CD8-positive, alpha-beta memory T cell (primary cell): ENCODE data around the gene SCPEP1. TPM values are rescaled to one million over a fixed set of nuclear protein-coding genes. Genes with fewer than 3 reads are reported as not detected.

Experiments used
- CTCF ChIA-PET: fragments of 350-600 bp; sonication (Branson Sonifier 250); formaldehyde crosslinking; loops from one replicate; lab custom pipeline; 2021; ENCODE audit warnings: antibody characterized with exemption; lab: Charles Lee
- POLR2A ChIA-PET: fragments of 350-600 bp; sonication (Branson Sonifier 250); formaldehyde crosslinking; loops from one replicate; lab custom pipeline; 2021; ENCODE audit warnings: antibody characterized with exemption; lab: Charles Lee
- DNase-seq, 5 donors: peaks; one replicate each; pipeline versions ENCODE4 v3.0.0 to v3.0.0-alpha.2; 2020 to 2022; ENCODE audit warnings: mixed read lengths in 1 of 5
- H3K27ac ChIP-seq: one replicate; pipeline ENCODE4 v1.7.0; 2013; ENCODE audit warnings: low read depth, mild to moderate bottlenecking, low read length, moderate library complexity
- H3K27me3 ChIP-seq: 2 replicates; pipeline ENCODE4 v1.7.0; 2013; ENCODE audit warnings: low read length, mild to moderate bottlenecking; ENCODE audit not compliant: insufficient read depth, poor library complexity, severe bottlenecking
- H3K36me3 ChIP-seq: 2 replicates; pipeline ENCODE4 v1.7.0; 2013; ENCODE audit warnings: mild to moderate bottlenecking, low read length, moderate library complexity; ENCODE audit not compliant: insufficient read depth
- H3K4me1 ChIP-seq: 2 replicates; pipeline ENCODE4 v1.7.0; 2013; ENCODE audit warnings: mild to moderate bottlenecking, low read length, moderate library complexity; ENCODE audit not compliant: insufficient read depth
- H3K4me3 ChIP-seq: 2 replicates; pipeline ENCODE4 v1.7.0; 2013; ENCODE audit warnings: mild to moderate bottlenecking, low read length
- H3K9me3 ChIP-seq: 2 replicates; pipeline ENCODE4 v1.7.0; 2013; ENCODE audit warnings: mild to moderate bottlenecking, low read length
- H3K27ac Mint-ChIP-seq, 8 donors: one replicate each; pipeline ENCODE4 v1.8.0; 2020 to 2021; ENCODE audit warnings: mixed read lengths in 8 of 8, mild to moderate bottlenecking in 6 of 8, inconsistent platforms in 3 of 8, moderate library complexity in 3 of 8
- H3K27me3 Mint-ChIP-seq, 2 donors: one replicate each; pipeline ENCODE4 v1.8.0; 2020 to 2021; ENCODE audit warnings: mixed read lengths in 2 of 2, mild to moderate bottlenecking in 1 of 2, moderate library complexity in 1 of 2
- H3K36me3 Mint-ChIP-seq, 3 donors: one replicate each; pipeline ENCODE4 v1.8.0; 2020 to 2021; ENCODE audit warnings: mixed read lengths in 3 of 3, inconsistent platforms in 1 of 3, mild to moderate bottlenecking in 1 of 3
- H3K4me1 Mint-ChIP-seq, 3 donors: one replicate each; pipeline ENCODE4 v1.8.0; 2020 to 2021; ENCODE audit warnings: mixed read lengths in 3 of 3, inconsistent platforms in 1 of 3, mild to moderate bottlenecking in 1 of 3
- H3K4me3 Mint-ChIP-seq, 7 donors: one replicate each; pipeline ENCODE4 v1.8.0; 2020 to 2021; ENCODE audit warnings: mixed read lengths in 7 of 7, mild to moderate bottlenecking in 6 of 7, moderate library complexity in 4 of 7, inconsistent platforms in 2 of 7
- H3K9me3 Mint-ChIP-seq, 5 donors: one replicate each; pipeline ENCODE4 v1.8.0; 2020 to 2022; ENCODE audit warnings: mixed read lengths in 5 of 5, mild to moderate bottlenecking in 3 of 5, moderate library complexity in 2 of 5, inconsistent platforms in 1 of 5
- polyA plus RNA-seq: library from polyadenylated mRNA; unstranded; fragments of 300-500 nt; fragmentation: Illumina TruSeq; gene quantifications from one replicate; pipeline ENCODE4 v1.2.3, GENCODE V29; 2021
- total RNA-seq, 2 experiments: library from RNA; stranded (reverse); gene quantifications; one replicate each; pipeline ENCODE4 v1.2.3, GENCODE V29; 2021

SCPEP1 gene
- total and polyA plus RNA-seq, 3 experiments from 2014 or later = 23.4 to 27.4 (median 26.6) TPM

GRCh38 chr17:57020208-57020607 lies 42.3 kb downstream of the SCPEP1 start:
- no peak for DNase-seq
- H3K36me3 Mint-ChIP-seq = no peaks in the 10 kb centered on the region
- Histone ChIP-seq H3K36me3 (no peaks in the 10 kb centered on the region), H3K9me3 (no peaks in the 10 kb centered on the region), H3K27ac (no peak overlapping the region), H3K4me3 (no peak overlapping the region), H3K27me3 (no peaks in the 10 kb centered on the region), H3K4me1 (no peaks in the 10 kb centered on the region)
- H3K4me3 Mint-ChIP-seq = no peak overlapping the region
- H3K9me3 Mint-ChIP-seq = peaks cover 0 to 7% (median 3%) of the 10 kb centered on the region in 5 donors
- ChIA-PET POLR2A (no interaction called here), CTCF (interaction anchor here (1.1 kb wide), 1 partner anchor 10 kb away, joined by 3 read pairs; no protein-coding TSS in a partner anchor)
- no peaks in the 10 kb centered on the region for H3K4me1 Mint-ChIP-seq
- peak overlapping the region in 1 of 8 donors; percentile 3 for H3K27ac Mint-ChIP-seq
- H3K27me3 Mint-ChIP-seq = peaks cover 10 to 61% of the 10 kb centered on the region in 2 donors

- no peak overlapping the region for H3K4me3 Mint-ChIP-seq
- H3K4me1 Mint-ChIP-seq = no peaks in the 10 kb centered on the region
- no peaks in the 10 kb centered on the region for H3K27me3 ChIP-seq
- H3K36me3 Mint-ChIP-seq = no peaks in the 10 kb centered on the region
- H3K9me3 ChIP-seq = no peaks in the 10 kb centered on the region
- peaks cover 8 to 60% of the 10 kb centered on the region in 2 donors for H3K27me3 Mint-ChIP-seq
- no peak overlapping the region for H3K27ac ChIP-seq
- no peak overlapping the region for H3K27ac Mint-ChIP-seq
- no peak for DNase-seq
- POLR2A ChIA-PET = no interaction called here
- no peaks in the 10 kb centered on the region for H3K36me3 ChIP-seq
- H3K4me3 ChIP-seq = no peak overlapping the region
- no peaks in the 10 kb centered on the region for H3K4me1 ChIP-seq
- CTCF ChIA-PET = interaction anchor here (1.1 kb wide), 1 partner anchor 11 kb away, joined by 3 read pairs; no protein-coding TSS in a partner anchor
- peaks cover 5 to 15% (median 11%) of the 10 kb centered on the region in 5 donors for H3K9me3 Mint-ChIP-seq
Observed at GRCh38 chr17:57021226-57021940, 43.5 kb downstream of the SCPEP1 start.

GRCh38 chr17:57025876-57026275 lies 47.9 kb downstream of the SCPEP1 start:
- Histone ChIP-seq H3K27me3 (no peaks in the 10 kb centered on the region), H3K27ac (no peak overlapping the region), H3K4me3 (no peak overlapping the region), H3K9me3 (no peaks in the 10 kb centered on the region), H3K4me1 (no peaks in the 10 kb centered on the region), H3K36me3 (no peaks in the 10 kb centered on the region)
- H3K4me1 Mint-ChIP-seq = no peaks in the 10 kb centered on the region
- CTCF ChIA-PET = no interaction called here
- DNase-seq = no peak
- peaks cover 18 to 45% of the 10 kb centered on the region in 2 donors for H3K27me3 Mint-ChIP-seq
- no peak overlapping the region for H3K27ac Mint-ChIP-seq
- peaks cover 8 to 31% (median 21%) of the 10 kb centered on the region in 5 donors for H3K9me3 Mint-ChIP-seq
- H3K36me3 Mint-ChIP-seq = peaks cover 0 to 4% (median 0%) of the 10 kb centered on the region in 3 donors
- POLR2A ChIA-PET = no interaction called here
- no peak overlapping the region for H3K4me3 Mint-ChIP-seq

- Mint-ChIP-seq H3K27ac (no peak overlapping the region), H3K27me3 (peaks cover 17 to 36% of the 10 kb centered on the region in 2 donors), H3K36me3 (peaks cover 0 to 4% (median 0%) of the 10 kb centered on the region in 3 donors), H3K4me3 (no peak overlapping the region), H3K4me1 (no peaks in the 10 kb centered on the region), H3K9me3 (peaks cover 8 to 31% (median 21%) of the 10 kb centered on the region in 5 donors)
- no peak for DNase-seq
- Histone ChIP-seq H3K36me3 (no peaks in the 10 kb centered on the region), H3K27me3 (no peaks in the 10 kb centered on the region), H3K9me3 (no peaks in the 10 kb centered on the region), H3K27ac (no peak overlapping the region), H3K4me3 (no peak overlapping the region), H3K4me1 (no peaks in the 10 kb centered on the region)
- ChIA-PET POLR2A (no interaction called here), CTCF (no interaction called here)
Observed at GRCh38 chr17:57027852-57028251, 49.9 kb downstream of the SCPEP1 start.

GRCh38 chr17:57032343-57032742 lies 54.4 kb downstream of the SCPEP1 start:
- Histone ChIP-seq H3K9me3 (no peaks in the 10 kb centered on the region), H3K36me3 (no peaks in the 10 kb centered on the region), H3K27me3 (peaks cover 7% of the 10 kb centered on the region), H3K27ac (no peak overlapping the region), H3K4me3 (no peak overlapping the region), H3K4me1 (no peaks in the 10 kb centered on the region)
- Mint-ChIP-seq H3K4me3 (no peak overlapping the region), H3K4me1 (no peaks in the 10 kb centered on the region), H3K9me3 (peaks cover 2 to 12% (median 7%) of the 10 kb centered on the region in 5 donors), H3K27ac (no peak overlapping the region), H3K36me3 (peaks cover 0 to 4% (median 0%) of the 10 kb centered on the region in 3 donors), H3K27me3 (peaks cover 23 to 50% of the 10 kb centered on the region in 2 donors)
- ChIA-PET POLR2A (no interaction called here), CTCF (no interaction called here)
- no peak for DNase-seq

GRCh38 chr17:57033296-57033695 lies 55.4 kb downstream of the SCPEP1 start:
- Mint-ChIP-seq H3K4me3 (no peak overlapping the region), H3K9me3 (peaks cover 0 to 7% (median 3%) of the 10 kb centered on the region in 5 donors), H3K27ac (no peak overlapping the region), H3K4me1 (no peaks in the 10 kb centered on the region), H3K36me3 (peaks cover 0 to 3% (median 0%) of the 10 kb centered on the region in 3 donors), H3K27me3 (peaks cover 22 to 47% of the 10 kb centered on the region in 2 donors)
- H3K36me3 ChIP-seq = no peaks in the 10 kb centered on the region
- peaks cover 7% of the 10 kb centered on the region for H3K27me3 ChIP-seq
- ChIA-PET POLR2A (interaction anchor here (0.6 kb wide), 1 partner anchor 33 kb away, joined by 5 read pairs; no protein-coding TSS in a partner anchor), CTCF (no interaction called here)
- H3K9me3 ChIP-seq = no peaks in the 10 kb centered on the region
- no peak overlapping the region for H3K27ac ChIP-seq
- H3K4me3 ChIP-seq = no peak overlapping the region
- no peaks in the 10 kb centered on the region for H3K4me1 ChIP-seq
- DNase-seq = no peak

GRCh38 chr17:57034807-57035754 lies 57.1 kb downstream of the SCPEP1 start:
- H3K4me3 Mint-ChIP-seq = no peak overlapping the region
- ChIA-PET CTCF (no interaction called here), POLR2A (no interaction called here)
- H3K4me1 Mint-ChIP-seq = no peaks in the 10 kb centered on the region
- no peak for DNase-seq
- no peaks in the 10 kb centered on the region for H3K36me3 ChIP-seq
- no peaks in the 10 kb centered on the region for H3K4me1 ChIP-seq
- peak overlapping the region in 1 of 8 donors; percentile 54 for H3K27ac Mint-ChIP-seq
- H3K27ac ChIP-seq = no peak overlapping the region
- H3K4me3 ChIP-seq = no peak overlapping the region
- H3K27me3 Mint-ChIP-seq = peaks cover 20 to 48% of the 10 kb centered on the region in 2 donors
- peaks cover 7% of the 10 kb centered on the region for H3K27me3 ChIP-seq
- no peaks in the 10 kb centered on the region for H3K36me3 Mint-ChIP-seq
- H3K9me3 ChIP-seq = no peaks in the 10 kb centered on the region
- no peaks in the 10 kb centered on the region for H3K9me3 Mint-ChIP-seq
